NCI-H187 treated with DMSO at 0.1 percent for 48 hours (cell line): ENCODE measurements around the gene EIF4B.

Experiments used
- DNase-seq: peaks from one replicate; lab custom pipeline; 2025; lab: John Stamatoyannopoulos, UW

EIF4B gene

DNA sequence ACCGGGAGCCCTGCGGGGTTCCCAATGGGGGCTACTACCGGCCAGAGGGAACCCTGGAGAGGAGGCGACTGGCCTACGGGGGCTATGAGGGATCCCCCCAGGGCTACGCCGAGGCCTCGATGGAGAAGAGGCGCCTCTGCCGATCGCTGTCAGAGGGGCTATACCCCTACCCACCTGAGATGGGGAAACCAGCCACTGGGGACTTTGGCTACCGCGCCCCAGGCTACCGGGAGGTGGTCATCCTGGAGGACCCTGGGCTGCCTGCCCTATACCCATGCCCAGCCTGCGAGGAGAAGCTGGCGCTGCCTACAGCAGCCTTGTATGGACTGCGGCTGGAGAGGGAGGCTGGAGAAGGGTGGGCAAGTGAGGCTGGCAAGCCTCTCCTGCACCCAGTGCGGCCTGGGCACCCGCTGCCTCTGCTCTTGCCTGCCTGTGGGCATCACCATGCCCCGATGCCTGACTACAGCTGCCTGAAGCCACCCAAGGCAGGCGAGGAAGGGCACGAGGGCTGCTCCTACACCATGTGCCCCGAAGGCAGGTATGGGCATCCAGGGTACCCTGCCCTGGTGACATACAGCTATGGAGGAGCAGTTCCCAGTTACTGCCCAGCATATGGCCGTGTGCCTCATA lies 53.3 kb downstream of the EIF4B start:
- no peak for DNase-seq

DNA sequence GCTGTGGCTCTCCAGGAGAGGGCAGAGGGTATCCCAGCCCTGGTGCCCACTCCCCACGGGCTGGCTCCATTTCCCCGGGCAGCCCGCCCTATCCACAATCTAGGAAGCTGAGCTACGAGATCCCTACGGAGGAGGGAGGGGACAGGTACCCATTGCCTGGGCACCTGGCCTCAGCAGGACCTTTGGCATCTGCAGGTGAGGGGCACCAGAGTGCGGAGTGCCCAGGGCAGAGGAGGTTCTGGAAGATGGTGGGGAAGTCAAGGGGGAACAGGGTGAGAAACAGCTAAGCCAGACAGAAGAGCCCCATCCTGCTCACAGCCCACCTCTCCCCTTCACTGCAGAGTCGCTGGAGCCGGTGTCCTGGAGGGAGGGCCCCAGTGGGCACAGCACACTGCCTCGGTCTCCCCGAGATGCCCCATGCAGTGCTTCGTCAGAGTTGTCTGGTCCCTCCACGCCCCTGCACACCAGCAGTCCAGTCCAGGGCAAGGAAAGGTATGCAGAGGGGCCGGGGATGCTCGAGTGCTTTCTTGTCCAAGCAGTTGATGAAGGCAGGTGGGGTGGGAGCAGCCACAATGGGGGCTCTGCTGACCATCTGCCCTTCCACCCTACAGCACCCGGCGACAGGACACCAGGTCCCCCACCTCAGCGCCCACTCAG lies 53.9 kb downstream of the EIF4B start:
- no peak for DNase-seq

DNA sequence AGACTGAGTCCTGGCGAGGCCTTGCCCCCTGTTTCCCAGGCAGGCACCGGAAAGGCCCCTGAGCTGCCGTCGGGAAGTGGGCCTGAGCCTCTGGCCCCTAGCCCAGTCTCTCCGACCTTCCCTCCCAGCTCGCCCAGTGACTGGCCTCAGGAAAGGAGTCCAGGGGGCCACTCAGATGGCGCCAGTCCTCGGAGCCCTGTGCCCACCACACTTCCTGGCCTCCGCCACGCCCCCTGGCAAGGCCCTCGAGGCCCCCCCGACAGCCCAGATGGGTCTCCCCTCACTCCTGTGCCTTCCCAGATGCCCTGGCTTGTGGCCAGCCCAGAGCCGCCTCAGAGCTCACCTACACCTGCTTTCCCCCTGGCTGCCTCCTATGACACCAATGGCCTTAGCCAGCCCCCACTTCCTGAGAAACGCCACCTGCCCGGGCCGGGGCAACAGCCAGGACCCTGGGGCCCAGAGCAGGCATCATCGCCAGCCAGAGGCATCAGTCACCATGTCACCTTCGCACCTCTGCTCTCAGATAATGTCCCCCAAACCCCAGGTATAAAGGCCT lies 54.5 kb downstream of the EIF4B start:
- no peak for DNase-seq

DNA sequence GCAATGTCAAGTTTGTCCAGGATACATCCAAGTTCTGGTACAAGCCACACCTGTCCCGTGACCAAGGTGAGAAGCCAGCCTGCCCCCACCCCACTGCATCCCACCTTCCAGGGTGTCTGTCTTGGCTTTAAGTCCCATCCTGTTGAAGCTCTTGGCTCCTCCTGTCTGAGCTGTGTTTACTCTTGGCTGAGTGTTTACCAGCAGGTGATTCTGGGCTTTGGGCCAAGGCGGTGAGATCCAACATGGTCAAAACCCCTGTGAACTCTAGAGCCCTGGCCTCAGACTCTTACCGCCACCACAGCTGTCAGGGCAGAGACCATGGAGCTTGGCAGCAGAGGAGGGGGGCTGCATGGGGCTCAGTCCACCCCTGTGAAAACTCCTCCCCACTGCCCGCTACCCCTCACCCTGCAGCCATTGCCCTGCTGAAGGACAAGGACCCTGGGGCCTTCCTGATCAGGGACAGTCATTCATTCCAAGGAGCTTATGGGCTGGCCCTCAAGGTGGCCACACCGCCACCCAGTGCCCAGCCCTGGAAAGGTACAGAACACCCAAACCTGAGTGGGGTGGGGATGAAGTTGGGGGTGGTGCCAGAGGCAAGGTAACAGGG lies 55.3 kb downstream of the EIF4B start:
- DNase-seq, result peak; percentile 26

DNA sequence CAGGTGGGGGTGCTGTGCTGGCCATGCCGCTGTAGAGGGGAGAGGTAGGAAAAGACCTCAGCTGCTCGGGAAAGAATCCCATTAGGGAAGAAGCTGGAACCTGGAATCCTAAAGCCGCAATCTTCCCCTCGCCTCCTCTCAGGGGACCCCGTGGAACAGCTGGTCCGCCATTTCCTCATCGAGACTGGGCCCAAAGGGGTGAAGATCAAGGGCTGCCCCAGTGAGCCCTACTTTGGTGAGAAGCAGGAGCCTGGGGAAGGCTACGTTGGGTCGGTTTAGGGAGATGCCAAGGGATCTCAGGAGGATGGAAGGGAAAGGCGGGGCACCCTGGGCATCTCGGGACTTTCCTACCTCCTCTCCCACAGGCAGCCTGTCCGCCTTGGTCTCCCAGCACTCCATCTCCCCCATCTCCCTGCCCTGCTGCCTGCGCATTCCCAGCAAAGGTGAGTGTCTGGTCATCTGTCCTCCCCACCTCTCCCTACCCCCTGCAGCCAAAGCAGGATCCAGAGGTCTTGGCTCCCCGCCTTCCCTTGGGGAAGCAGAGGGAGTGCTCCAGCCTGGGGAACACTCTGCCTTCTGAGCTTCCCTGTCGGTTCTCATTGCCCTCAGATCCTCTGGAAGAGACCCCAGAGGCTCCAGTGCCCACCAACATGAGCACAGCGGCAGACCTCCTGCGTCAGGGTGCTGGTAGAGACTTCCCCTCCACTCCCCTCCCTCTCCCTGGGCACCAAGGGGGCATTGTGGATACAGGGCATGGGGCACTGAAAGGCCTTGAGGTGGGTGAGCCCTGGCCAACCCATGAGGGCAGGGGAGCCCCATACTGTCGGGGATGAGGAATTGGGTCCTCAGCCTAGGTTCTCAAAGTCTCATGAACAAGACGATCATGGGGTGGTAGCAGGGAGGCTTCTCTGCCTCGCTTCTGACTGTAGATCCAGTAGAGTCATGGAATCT lies 56.0 kb downstream of the EIF4B start:
- DNase-seq, result no peak

DNA sequence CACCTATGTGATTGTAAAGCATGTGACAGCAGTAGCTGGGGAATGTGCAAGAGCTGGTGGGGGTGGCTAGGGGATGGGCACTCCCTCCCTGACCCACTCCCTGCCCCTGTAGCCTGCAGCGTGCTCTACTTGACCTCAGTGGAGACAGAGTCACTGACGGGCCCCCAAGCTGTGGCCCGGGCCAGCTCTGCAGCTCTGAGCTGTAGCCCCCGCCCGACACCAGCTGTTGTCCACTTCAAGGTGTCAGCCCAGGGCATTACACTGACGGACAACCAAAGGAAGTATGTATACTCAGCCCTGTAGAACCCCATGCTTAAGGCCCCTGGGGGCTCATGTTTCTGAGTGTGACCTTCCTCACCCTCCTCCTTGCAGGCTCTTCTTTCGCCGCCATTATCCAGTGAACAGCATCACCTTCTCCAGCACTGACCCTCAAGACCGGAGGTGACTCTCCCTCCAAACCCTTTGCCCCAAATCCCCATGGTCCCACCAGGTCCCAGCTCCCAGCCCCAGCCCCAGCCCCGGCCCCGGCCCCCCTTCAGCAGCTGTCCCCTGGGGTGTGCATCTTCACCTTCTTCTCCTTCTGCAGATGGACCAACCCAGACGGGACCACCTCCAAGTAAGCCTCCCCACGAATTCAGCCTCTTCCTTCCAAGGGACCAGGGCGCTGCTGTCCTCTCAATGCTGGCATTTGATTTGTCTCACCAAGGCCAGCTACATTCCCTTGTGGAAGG lies 56.9 kb downstream of the EIF4B start:
- no peak for DNase-seq

DNA sequence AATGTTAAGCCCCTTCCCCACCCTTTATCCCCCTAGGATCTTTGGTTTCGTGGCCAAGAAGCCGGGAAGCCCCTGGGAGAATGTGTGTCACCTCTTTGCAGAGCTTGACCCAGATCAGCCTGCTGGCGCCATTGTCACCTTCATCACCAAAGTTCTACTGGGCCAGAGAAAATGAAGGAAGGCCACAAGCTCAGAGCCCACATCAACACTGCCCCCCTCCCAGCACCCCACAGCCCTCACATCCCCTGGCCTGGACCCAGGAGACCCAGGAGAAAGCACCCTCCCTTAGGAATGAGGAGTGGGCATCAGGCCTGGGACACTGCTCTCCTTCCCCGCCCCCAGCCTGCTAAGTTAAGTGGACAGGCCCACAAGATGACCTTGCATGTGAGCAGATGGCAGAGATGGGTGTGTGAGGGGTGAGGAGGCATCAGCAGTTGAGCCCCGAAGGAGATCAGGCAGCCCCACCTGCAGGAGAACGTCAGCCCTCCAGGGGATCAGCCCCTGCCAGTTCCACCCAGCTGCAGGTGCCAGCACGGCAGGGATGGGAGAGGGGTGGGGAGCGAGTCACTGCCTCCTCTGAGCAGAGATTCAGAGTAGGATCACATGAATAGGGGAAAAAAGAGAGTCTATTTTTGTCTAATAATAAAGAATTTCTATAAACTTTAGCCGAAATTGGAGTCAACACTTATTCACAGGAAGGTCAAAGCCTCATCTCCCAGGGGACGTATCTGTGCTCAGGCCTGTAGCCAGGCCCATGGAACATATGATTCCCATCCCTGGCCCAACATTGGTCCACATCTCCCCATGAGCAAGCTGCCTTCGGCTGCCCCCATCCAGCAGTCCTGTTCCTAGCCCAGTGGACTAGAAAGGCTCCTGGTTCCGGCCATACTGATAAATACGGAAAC lies 57.7 kb downstream of the EIF4B start:
- no peak for DNase-seq

DNA sequence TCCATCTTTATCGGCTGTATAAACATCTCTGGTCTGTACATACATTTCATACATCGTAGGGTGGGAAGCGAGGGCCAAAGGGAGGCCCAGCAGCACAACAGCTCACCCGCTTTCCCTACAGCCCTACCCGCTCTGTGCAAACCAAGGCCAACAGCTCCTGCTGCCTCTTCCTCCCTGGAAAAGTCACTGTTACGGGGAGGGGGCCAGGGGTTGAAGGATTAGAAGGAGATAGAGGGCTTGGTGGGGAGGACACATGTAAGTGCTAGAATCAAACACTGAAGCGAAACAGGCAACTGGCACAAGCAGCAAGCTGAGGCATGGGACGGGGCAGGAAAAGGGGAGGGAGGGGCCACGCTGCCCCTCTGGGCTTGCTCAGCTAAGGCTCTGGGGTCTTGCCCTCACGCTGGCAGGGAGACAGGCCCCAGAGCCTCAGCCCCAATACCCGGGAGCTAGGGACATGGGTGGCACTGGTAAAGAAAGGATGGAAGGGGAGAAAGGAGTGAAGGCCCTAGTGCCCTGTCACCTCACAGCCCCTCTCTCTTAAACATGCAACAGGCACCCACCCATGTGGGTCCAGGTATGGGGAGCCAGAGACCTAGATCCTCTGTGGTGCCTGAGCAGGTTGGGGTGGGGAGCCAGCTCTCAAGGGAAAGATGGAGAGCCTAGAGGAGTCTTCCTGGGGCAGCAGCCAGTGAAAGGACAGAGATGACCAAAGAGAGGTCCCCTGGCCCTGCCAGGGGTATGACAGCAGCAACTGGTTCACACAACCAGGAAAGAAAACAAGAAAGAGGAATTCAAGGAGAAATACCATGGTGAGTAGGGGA lies 58.6 kb downstream of the EIF4B start:
- DNase-seq, result no peak

DNA sequence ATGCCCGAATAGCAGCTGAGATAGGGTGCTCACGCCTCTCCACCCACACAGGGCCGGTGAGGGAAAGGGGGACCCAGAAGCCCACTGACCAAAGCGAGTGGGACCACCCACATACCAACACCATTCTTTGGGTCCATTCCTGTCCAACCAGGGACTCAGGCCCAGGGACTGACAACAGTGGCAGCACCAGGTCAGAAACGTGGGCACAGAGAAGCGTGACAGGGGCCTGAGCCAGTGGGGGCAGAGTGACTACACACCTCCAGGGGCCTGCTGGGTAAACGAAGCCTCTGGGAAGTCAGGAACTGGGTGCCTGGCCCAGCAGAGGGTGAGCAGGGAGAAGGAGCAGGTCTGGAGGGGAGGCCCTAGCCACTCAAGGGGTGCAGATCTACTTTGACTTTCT lies 59.2 kb downstream of the EIF4B start:
- no peak for DNase-seq

DNA sequence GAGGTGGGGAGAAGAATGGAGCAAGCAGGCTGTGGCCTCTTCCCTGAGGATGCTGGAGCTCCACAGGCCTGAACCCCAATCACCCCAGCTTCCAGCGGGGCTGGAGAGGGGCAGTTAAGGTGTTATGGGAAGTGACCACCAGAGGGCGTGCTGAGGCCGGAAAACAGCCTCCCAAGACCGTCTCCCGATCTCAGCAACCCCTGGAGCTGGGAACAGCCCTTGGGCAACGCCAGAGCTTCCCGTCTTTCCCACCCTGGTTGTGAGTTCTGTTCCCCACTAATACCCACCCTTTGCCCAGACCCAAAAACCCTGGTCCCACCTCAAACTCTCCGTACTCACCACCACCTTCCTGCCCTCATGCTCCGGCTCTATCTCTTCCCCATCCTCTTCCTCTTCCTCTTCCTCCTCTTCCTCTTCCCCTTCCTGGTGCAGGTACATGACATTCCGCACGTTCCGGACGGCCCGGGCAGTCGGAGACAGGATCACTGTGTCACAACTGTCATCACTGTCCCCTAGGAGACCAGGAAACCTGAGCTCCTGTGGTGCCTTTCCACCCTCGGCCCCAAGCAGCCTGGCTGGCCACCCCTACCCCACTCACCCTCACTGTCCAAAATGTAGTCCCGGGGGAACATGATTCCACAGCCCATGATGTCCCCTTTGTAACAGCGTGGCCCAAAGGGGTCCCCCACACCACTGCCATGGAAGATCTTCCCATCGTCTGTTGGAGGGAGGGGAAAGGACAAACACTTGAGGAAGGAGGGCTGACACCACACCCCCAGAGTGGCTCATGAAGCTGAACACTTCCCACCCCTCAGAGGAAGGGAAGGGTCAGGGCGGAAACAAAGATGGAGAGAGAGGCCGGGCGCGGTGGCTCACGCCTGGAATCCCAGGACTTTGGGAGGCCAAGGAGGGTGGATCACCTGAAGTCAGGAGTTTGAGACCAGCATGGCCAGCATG lies 60.0 kb downstream of the EIF4B start:
- DNase-seq, result no peak

DNA sequence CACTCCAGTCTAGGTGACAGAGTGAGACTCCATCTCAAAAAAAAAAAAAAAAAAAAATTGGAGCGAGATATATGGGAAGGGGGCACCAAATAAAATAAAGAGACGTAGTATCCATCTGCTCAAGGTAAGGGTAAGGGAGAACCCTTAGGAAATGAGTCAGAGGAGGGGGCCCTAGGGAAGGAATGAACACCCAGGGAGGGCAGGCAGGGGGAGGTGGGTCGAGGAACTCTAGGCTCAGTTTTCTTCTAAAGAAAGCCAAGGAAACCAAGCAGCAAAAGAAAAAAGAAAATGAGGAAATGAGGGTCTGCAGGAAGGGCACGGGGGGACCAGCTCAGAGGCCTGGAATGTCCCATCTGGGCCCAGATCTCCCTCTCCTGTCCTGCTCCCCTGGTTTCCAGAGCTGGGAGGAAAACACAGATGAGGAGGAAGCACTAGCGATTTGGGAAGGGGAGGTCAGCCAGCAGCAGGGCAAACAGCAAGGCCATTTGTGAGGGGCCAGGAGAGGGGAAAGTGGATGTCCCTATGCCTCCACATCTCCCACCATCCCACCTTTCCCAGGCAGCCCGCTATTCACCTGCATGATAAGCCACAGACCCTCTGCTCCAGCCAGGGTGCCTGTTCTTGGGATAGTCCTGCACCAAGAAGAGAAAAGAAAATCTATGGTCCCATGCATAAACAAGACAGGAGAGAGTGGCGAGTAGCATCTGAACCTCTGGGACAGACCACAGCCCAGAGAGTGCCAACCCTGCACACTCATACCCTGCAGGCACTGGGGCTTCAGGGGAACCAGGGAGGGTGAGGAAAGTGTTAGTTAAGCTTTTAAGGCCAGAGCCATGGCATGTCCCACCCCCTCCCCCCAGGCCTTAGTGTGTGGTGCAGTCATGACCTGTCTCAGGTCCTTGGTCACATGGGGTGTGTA lies 61.1 kb downstream of the EIF4B start:
- DNase-seq, result no peak

DNA sequence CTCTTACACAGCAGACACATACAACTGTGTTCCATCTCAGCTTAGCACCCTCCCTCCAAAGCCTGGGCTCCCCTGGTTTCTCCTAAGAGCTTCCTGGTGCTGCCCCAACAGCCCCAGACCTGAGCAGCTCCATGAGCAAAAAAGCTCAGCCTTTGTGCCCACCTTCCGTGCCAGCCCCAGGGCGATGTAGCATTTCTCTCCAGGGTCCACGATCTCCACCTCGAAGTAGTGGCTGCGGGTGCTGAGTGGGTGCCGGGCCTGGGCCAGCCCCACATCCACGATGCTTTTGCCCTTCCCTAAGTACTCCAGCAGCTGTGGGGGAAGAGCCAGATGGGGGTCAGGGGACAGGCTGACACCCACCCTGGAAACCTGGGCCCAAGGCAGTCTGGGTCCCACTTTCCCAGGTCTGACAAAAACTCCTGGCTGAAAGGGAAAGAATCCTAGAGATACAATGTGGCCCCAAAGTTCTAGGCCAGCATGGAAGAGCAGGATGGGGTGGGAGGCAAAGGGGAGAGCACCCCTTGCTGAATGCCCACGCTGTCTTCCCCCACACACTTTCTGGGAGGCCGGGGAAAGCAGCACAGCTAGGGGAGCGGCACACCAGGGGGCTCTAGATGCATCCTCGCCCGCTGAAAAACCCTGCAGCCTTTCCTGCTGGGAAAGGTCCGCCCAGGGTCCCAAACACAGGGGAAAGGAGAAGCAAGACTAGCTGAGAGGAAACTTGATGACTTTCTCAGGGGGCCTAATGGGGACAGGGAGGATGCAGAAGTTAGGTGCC lies 61.9 kb downstream of the EIF4B start:
- no peak for DNase-seq

DNA sequence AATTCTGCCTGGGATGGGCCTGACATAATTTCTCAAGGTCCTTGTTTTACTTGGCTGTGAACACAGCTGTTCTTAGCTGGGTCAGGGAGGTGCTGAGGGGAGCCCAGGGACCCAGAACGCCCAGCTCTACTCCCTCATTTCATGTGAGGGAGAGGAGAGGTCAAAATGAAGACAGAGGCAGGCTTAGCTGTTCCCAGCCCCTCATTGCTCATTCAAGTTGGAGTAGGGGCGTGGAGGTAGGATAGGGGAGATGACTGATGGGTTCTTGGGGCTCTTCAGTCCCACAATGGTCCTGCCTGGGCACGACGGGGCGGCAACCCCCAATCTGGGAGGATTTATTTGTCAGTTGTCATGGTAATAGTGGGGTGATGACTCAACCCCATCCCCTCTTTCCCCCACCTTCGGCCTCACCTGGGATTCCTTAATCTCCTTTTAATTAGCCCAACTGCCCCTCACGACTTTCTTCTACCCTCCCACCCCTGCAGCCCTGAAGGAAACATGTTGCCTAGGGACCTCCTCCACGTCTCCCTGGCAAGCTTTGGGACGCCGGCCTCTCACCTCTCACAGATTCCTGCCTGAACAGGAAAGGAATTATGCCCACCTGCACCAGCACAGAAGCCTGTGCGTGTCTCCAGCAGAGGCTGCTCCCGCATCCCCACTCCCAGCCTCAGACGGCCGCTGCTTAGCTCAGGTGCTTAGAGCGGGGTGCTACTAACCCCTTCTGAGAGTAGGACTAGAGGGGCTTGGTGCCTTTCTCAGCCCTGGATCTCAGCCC lies 62.7 kb downstream of the EIF4B start:
- no peak for DNase-seq

DNA sequence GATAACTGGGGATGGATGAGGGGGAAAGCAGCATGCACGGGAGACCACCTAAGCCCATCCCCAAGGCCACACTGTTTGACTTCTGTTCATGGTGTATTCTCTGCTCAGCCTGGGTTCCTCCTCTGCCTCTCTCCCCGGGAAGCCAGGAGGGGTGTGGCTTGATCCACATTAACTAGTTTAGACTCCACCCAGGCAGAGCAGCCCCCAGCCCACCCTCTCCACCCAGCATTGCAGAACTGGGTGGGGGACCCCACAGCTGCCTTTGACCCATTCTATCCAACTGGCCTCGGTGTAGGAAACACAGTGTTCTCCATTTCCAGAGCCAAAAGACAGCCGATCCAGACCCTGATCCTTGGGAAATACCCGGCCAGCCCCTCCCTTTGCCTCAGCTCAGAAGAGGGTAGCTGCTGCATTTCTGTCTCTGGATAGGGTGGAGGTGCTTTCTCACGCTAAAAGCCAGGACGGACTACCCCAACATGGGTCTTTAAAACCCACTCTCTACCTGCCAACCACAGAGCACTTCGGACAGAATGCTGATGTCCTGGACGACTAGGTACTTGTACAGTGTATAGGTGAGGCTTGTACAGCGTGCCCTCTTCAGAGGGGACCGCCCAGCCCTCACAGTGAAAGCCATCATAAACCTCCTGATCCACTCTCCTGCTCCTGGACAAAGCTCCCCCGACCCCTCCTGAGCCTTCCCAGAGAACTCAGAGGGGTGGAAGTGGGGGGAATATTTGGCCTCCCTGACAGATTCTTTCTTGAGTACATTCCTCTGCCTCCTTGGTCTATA lies 63.6 kb downstream of the EIF4B start:
- no peak for DNase-seq
